Epidermal melanocyte (primary cell): ENCODE measurements around the gene ZNF75A.
A peak's percentile ranks its signal among the peaks of the same experiment; 100 is the strongest.

Experiments
- DNase-seq: peaks from one replicate; pipeline ENCODE4 v3.0.0; 2011; ENCODE audit warnings: low spot score; ENCODE audit not compliant: insufficient read length

The ZNF75A gene

DNA sequence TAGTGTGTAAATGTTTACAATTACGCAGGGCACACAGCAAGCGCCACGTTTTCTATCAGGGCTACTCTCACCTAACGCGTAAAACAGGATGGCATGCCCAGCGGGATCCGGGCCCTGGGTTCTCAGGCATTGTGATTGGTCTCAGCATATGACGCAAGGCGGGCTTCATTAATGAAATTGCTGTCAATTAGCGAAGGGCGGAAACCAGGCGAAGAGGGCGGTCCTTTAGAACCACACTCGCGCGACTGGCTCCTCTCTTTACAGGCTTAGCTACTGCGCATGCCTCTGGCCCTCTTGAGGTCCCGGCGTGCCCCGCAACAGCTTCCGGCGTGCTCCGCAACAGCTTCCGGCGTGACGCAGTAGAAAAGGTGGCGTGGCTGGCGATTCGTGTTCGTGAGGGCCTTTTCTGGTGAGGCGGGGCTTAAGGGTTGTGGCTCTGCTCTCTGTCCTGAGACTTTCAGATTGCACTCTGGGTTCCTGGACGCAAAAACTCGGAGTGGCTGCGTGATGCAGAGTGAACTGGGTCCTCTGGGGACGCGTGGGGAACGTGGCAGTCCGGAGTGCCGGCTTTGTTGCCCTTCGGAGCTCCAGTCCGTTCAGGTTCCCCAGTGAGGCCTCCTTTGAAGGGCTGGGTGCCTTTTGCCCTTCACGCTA is 59.6 kb downstream of the ZNF75A start:
- DNase-seq: peak; percentile 85
